Stimulated activated CD4-positive, alpha-beta T cell treated with anti-CD3 and anti-CD28 coated beads, Interleukin-15, amount 100 ng/mL, for 1 hour (primary cell): ENCODE data around the gene RPRD1A.
"Not testable (repeated sequence)": the region's sequence is repeated elsewhere in the genome, so short reads cannot be mapped to it uniquely, and the experiment has no call there.

Source experiments
- DNase-seq, 2 donors: peaks; one replicate each; pipeline ENCODE4 v3.0.0-alpha.2; 2020; ENCODE audit warnings: low read depth in 1 of 2, low spot score in 1 of 2

Gene RPRD1A

GRCh38 chr18:36031903-36032302 lies 35.5 kb downstream of the RPRD1A start:
- no peak for DNase-seq

GRCh38 chr18:36031407-36031806 lies 36.0 kb downstream of the RPRD1A start:
- no peak for DNase-seq

- DNase-seq: no peak
These were observed 38.5 kb downstream of the RPRD1A start for GRCh38 chr18:36028859-36029258.

GRCh38 chr18:36025025-36025424 lies 42.3 kb downstream of the RPRD1A start:
- no peak for DNase-seq

GRCh38 chr18:36024241-36024640 lies 43.1 kb downstream of the RPRD1A start:
- DNase-seq: not testable (repeated sequence)

GRCh38 chr18:36023336-36023735 lies 44.0 kb downstream of the RPRD1A start:
- DNase-seq: no peak

- DNase-seq: no peak
These were observed 47.1 kb downstream of the RPRD1A start for GRCh38 chr18:36020174-36020711.

- DNase-seq: no peak
These were observed 50.1 kb downstream of the RPRD1A start for GRCh38 chr18:36017232-36017631.

- no peak for DNase-seq
These were observed 51.7 kb downstream of the RPRD1A start for GRCh38 chr18:36015629-36016028.

GRCh38 chr18:36012891-36013290 lies 54.5 kb downstream of the RPRD1A start:
- no peak for DNase-seq

GRCh38 chr18:36009214-36009613 lies 58.1 kb downstream of the RPRD1A start:
- DNase-seq: no peak

- no peak for DNase-seq
These were observed 60.4 kb downstream of the RPRD1A start for GRCh38 chr18:36006997-36007396.

- DNase-seq: no peak
These were observed 67.4 kb downstream of the RPRD1A start for GRCh38 chr18:35999925-36000324.

- DNase-seq: no peak
These were observed 68.4 kb downstream of the RPRD1A start for GRCh38 chr18:35998967-35999366.

- no peak for DNase-seq
These were observed 74.3 kb downstream of the RPRD1A start for GRCh38 chr18:35993013-35993412.

- no peak for DNase-seq
These were observed 75.7 kb downstream of the RPRD1A start for GRCh38 chr18:35991696-35992095.

- DNase-seq: no peak
These were observed 83.5 kb downstream of the RPRD1A start for GRCh38 chr18:35983818-35984217.

GRCh38 chr18:35983147-35983546 lies 84.2 kb downstream of the RPRD1A start:
- DNase-seq: no peak

- no peak for DNase-seq
These were observed 84.8 kb downstream of the RPRD1A start for GRCh38 chr18:35982409-35983114.

GRCh38 chr18:35979112-35979511 lies 88.2 kb downstream of the RPRD1A start:
- no peak for DNase-seq

GRCh38 chr18:35974181-35974580 lies 93.2 kb downstream of the RPRD1A start:
- no peak for DNase-seq

- no peak for DNase-seq
These were observed 93.7 kb downstream of the RPRD1A start for GRCh38 chr18:35973650-35974049.
